Measurements from ENCODE around the gene JOSD2.

The JOSD2 gene

DNA sequence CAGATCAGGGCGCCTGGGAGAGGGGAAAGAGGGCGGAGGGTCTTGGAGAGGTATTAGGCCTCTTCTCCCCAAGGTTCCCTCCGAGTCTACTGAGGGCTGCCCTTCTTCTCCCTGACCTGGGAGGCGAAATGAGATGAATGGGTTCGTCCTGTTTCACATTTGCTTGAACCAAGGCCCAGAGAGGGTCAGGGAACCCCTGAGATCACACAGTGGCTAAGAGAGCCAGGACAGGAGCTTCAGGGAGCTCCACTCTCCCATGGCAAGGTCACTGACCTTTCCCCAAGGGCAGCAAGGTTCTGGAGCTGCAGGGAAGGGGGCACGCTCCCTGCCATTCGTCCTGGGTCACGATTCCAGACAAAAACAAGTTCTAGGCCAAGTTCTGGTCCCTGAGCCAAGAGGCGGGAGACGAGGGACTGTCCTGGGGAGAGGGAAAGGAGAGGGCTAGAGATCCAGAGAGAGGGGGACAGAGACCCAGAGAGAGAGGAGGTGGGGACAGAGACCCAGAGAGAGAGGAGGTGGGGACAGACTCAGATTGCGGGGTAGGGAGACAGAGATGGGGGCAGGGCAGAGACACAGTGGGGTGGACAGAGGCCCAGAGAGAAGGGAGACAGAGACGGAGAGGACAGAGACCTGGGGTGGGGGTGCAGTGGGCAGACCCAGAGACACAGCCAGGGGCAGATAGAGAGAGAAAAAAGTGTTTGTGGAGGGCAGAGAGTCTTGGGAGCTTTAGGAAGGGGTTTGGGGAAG lies 2.2 kb upstream of the JOSD2 start:
- Mint-ChIP-seq H3K4me3 (no peak overlapping the region), H3K36me3 (peaks cover 4 to 14% of the 10 kb centered on the region in 2 donors), H3K27me3 (peaks cover 21 to 32% of the 10 kb centered on the region in 2 donors), H3K9me3 (no peaks in the 10 kb centered on the region), H3K4me1 (peaks cover 24 to 33% of the 10 kb centered on the region in 2 donors), H3K27ac (no peak overlapping the region)
- ATAC-seq (replicated peaks), result no peak
- DNase-seq, result no peak

DNA sequence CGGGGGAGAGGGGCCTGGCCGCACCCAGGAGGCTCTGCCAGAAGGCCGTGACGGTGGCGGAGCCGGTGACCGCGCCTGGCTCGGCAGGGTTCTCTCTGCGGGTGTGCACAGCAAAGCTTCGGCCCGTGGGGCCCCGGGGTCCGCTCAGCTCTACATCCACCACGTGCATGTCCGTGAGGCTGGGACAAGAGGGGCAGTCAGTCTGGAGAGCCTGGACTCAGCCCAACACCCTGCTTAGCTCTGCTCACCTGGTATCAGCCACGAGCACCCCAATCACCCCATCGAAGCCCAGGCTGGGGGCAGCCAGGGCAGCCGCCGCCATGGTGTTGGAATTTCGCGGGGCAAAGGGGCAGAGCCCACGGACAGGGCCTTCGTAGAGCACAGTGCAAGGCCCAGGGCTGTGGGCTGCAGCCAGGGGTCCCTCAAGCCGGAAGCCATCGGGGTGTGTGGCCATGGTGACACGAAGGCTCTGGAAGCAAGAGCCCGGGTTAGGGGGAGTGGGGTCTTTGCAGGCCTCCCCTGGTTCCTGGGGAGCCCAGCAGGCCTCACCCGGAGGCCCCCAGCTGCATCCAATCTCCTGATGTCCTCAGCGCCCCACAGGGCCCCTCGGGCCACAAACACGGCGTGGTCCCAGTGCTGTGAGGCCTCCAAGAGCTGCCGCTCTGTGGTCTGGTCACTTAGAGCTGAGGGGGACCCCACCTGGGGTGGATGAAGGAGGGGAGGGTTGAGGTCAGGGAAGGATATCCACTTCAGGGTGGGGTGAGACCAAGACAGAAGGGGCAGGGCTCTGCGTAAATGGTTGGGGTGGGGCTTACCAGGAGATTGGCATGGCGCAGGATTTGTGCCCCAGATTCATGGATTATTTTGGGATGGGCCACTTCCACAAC lies 1.4 kb upstream of the JOSD2 start:
- ATAC-seq (replicated peaks) (no peak), DNase-seq (no peak)
- H3K4me1 Mint-ChIP-seq, result peaks cover 24 to 41% of the 10 kb centered on the region in 2 donors
- peaks cover 21 to 32% of the 10 kb centered on the region in 2 donors for H3K27me3 Mint-ChIP-seq
- no peaks in the 10 kb centered on the region for H3K9me3 Mint-ChIP-seq
- peak overlapping the region; percentile 97 for H3K27ac Mint-ChIP-seq
- H3K4me3 Mint-ChIP-seq, result peak overlapping the region in 1 of 2 donors; percentile 81
- peaks cover 9 to 18% of the 10 kb centered on the region in 2 donors for H3K36me3 Mint-ChIP-seq

DNA sequence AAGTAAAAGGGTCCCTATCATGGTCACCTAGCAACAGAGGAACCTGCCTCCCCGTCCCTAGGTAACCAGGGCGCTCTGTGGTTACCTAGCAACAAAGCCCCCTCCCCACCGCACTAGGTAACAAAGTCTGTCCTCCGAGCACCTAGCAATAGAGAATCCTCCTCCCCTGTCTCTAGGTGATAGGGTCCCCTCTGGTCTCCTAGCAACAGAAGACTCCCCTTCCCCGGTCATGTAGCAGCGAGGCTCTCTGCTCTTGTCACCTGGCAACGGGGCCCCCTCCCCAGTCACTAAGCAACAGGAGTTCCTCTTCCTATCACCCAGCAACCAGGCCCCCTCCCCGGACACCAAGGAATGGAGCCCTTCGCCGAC lies 307 bp downstream of the JOSD2 start:
- peak overlapping the region; percentile 97 for H3K27ac Mint-ChIP-seq
- H3K27me3 Mint-ChIP-seq, result peaks cover 18 to 26% of the 10 kb centered on the region in 2 donors
- H3K36me3 Mint-ChIP-seq, result peaks cover 17 to 29% of the 10 kb centered on the region in 2 donors
- peak overlapping the region; percentile 81 to 90 for H3K4me3 Mint-ChIP-seq
- H3K4me1 Mint-ChIP-seq, result peaks cover 26 to 46% of the 10 kb centered on the region in 2 donors
- no peaks in the 10 kb centered on the region for H3K9me3 Mint-ChIP-seq
- ATAC-seq (replicated peaks), result no peak
- DNase-seq, result no peak

DNA sequence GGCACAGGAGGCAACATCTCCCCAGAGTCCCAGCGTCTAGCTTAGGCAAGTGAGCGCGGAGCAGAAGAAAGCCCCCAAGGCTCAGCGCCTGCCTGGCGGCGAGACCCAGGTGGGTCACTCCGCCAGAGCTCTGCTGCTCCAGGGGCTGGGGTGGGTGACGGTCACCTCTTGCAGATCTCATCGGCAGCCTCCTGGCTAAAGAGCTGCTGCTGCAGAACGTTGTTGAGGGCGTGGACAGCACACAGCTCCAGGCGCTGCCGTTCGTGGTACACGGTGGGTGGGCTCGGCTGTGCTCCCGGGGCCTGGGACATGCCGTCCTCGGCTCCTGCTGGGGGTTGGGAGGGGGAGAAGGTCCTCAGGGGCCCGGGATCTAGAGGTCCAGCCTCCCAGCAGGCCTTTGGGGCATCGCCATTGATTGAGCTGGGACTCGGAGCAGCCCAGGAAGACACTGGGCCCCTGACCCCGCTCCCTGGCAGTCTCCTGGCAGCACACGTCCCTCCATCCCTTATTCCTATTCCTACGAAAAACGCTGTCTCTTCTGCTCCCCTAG lies 795 bp downstream of the JOSD2 start:
- DNase-seq (no peak), ATAC-seq (replicated peaks) (no peak)
- peaks cover 16 to 22% of the 10 kb centered on the region in 2 donors for H3K27me3 Mint-ChIP-seq
- peak overlapping the region; percentile 81 to 90 for H3K4me3 Mint-ChIP-seq
- H3K27ac Mint-ChIP-seq, result peak overlapping the region; percentile 97
- H3K9me3 Mint-ChIP-seq, result no peaks in the 10 kb centered on the region
- peaks cover 26 to 46% of the 10 kb centered on the region in 2 donors for H3K4me1 Mint-ChIP-seq
- H3K36me3 Mint-ChIP-seq, result peaks cover 19 to 32% of the 10 kb centered on the region in 2 donors

DNA sequence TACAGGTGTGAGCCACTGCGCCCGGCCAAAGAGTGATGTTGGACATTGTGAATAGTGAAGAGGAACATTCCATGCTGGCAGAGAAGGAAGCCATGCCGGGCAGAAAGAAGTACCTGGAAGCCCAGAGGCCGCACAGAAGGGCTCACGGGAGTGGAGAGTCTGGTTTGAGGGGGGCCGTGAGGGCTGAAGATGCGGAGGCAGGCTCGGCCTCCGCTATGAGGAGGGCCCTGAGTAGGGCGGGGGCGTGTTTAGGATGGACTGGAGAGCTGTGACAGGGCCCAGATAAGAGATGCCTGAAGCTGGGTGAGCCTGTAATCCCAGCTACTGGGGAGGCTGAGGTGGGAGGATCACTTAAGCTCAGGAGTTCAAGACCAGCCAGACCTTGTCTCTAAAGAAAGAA lies 1.6 kb downstream of the JOSD2 start:
- H3K4me3 Mint-ChIP-seq, result peak overlapping the region in 1 of 2 donors; percentile 60
- peak overlapping the region; percentile 63 for H3K27ac Mint-ChIP-seq
- peaks cover 19 to 32% of the 10 kb centered on the region in 2 donors for H3K36me3 Mint-ChIP-seq

DNA sequence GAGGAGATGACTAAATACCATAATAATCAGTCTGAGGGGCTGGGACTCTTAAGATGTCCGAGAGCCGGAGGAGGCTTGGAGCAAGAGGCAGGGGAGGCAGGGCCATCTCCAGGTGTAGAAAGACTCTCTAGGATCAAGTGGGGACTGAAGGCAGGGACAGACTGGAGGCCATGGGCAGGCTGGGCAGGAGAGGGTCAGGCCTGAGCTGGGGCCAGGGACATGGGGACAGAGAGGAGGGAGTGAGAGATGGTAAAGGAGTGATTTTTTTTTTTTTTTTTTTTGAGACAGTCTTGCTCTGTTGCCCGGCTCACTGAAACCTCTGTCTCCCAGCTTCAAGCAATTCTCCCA lies 2.2 kb downstream of the JOSD2 start:
- ATAC-seq (replicated peaks) (no peak), DNase-seq (no peak)
- no peaks in the 10 kb centered on the region for H3K9me3 Mint-ChIP-seq
- peaks cover 7 to 9% of the 10 kb centered on the region in 2 donors for H3K27me3 Mint-ChIP-seq
- peaks cover 24 to 40% of the 10 kb centered on the region in 2 donors for H3K4me1 Mint-ChIP-seq
- H3K4me3 Mint-ChIP-seq, result no peak overlapping the region
- peaks cover 19 to 32% of the 10 kb centered on the region in 2 donors for H3K36me3 Mint-ChIP-seq
- peak overlapping the region; percentile 51 for H3K27ac Mint-ChIP-seq

More for the DNA sequence above, 1.6 kb downstream of the JOSD2 start:
- peaks cover 10 to 14% of the 10 kb centered on the region in 2 donors for H3K27me3 Mint-ChIP-seq
- no peaks in the 10 kb centered on the region for H3K9me3 Mint-ChIP-seq
- ATAC-seq (replicated peaks), result no peak
- peaks cover 25 to 44% of the 10 kb centered on the region in 2 donors for H3K4me1 Mint-ChIP-seq
- no peak for DNase-seq

DNA sequence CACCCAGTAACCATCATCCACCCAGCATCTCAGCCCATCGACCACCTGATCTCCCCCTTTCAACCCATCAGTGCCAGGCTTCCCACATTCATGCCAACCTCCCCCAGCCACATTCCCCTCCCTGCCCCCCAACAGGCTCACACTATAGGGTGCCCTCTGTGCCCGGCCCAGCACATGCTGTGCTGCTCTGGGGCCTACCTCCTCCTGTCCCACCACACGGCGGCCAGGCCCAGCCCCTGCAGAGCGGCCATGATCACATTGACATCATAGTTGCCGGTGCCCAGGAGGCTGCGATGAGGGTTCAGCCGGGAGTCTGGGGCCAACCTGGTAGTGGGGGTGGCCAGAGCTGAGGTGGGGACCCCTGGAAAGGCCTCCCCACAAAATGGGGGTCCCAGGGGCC lies 3.6 kb downstream of the JOSD2 start:
- H3K36me3 Mint-ChIP-seq, result peaks cover 19 to 32% of the 10 kb centered on the region in 2 donors
- no peaks in the 10 kb centered on the region for H3K27me3 Mint-ChIP-seq
- H3K27ac Mint-ChIP-seq, result no peak overlapping the region

DNA sequence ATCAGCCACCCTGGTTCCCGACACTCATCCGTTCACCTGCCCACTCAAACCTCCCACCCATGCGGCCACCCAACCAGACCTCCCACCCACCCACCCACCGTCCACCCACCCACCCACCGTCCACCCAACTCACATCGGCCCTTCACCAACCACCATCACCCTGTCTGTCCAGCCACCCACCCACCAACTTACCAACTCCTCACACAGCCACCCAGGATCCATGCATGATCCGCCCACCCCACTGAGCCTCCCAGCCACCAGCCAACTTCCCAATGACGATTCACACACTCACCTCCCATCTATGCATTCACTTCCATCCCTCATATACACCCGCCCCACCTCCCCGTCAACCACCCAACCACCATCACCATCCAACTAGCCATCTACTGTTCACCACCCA lies 4.3 kb downstream of the JOSD2 start:
- Mint-ChIP-seq H3K4me3 (no peak overlapping the region), H3K9me3 (no peaks in the 10 kb centered on the region), H3K27me3 (no peaks in the 10 kb centered on the region), H3K27ac (no peak overlapping the region), H3K4me1 (peaks cover 18 to 36% of the 10 kb centered on the region in 2 donors), H3K36me3 (peaks cover 19 to 35% of the 10 kb centered on the region in 2 donors)
- no peak for ATAC-seq (replicated peaks)
- DNase-seq, result no peak

More for the DNA sequence above, 3.6 kb downstream of the JOSD2 start:
- H3K9me3 Mint-ChIP-seq, result no peaks in the 10 kb centered on the region
- no peak overlapping the region for H3K4me3 Mint-ChIP-seq
- DNase-seq (no peak), ATAC-seq (replicated peaks) (no peak)
- H3K4me1 Mint-ChIP-seq, result peaks cover 20 to 40% of the 10 kb centered on the region in 2 donors

DNA sequence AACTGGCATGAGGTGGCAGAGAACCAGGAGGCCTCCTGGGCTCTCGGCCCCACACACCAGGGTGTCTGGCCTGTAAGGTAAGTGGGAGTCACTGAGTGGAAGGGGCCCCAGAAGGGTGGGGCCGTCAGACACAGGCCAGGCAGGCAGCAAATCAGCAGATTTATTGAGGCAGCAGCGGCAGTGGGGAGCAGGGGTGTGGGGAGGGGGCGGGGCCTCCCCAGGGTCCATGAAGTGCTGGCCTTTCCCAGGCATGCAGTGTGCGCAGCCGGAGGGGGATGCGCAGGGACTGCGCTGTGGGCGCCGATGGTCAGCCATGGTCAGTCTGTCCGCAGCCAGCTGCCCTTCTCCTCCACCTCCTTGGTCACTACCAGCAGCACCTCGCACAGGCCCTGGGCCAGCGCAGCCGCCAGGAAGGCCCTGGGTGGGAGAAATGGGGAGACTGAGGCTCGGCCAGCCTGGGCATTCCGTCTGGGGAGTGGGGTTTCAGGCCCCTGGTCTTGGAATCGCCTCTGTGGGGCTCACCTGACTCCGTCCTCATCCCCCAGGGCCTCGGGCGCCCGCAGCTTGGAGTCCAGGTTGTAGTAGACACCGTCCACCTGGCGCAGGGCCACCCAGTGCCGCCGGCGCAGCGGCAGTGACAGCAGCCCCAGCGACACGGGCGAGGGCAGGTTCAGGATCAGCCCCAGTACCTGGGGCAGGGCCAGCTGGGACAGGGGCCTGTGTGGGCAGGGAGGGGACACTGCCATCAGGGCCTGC lies 5.0 kb downstream of the JOSD2 start:
- Mint-ChIP-seq H3K9me3 (no peaks in the 10 kb centered on the region), H3K27me3 (no peaks in the 10 kb centered on the region), H3K4me1 (peaks cover 14 to 30% of the 10 kb centered on the region in 2 donors), H3K36me3 (peaks cover 19 to 32% of the 10 kb centered on the region in 2 donors), H3K4me3 (no peak overlapping the region), H3K27ac (no peak overlapping the region)
- DNase-seq, result no peak
- no peak for ATAC-seq (replicated peaks)

DNA sequence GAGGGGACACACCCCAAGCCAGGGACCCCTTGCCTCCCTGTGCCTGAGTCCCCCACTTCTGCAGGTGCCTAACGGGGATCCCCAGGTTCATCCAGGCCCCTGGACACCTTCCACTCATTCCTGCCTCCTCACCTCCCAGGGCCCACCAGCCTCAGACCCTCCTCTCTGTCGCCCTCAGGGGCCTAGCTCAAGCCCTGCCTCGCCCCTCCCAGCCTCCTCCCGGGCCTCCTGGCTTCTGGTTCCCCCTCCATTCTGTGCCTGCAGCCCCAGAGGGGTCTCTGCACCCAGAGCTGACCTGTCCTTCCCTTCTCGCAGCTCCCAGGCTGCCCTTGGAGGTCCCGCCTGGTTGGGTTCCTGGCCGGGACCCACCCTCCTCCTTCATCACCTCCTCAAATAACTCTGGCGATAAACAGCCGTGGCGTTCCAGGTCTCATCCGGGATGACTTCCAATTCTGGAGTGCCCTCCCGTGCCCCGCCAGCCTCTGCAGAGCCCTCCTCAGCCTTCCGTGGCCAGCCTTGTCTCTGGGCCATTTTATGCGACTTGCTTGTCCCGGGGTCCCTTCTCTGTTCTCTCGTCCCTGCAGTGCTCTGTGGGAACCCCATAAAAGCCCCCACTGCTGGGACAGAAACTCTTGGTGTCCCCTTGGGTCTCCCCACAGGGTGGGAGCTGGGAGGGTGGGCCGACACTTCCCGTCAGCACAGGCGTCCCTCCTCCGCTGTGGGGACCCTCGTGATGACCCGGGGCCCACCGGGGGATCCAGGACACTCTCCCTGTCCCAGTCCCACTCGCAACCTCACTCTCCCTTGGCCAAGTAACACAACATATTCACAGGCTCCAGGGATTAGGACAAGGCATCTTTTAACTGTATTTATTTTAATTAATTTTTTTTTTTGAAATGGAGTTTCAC lies 9.2 kb downstream of the JOSD2 start:
- DNase-seq (no peak), ATAC-seq (replicated peaks) (no peak)
- Mint-ChIP-seq H3K9me3 (no peaks in the 10 kb centered on the region), H3K27me3 (no peaks in the 10 kb centered on the region), H3K36me3 (peaks cover 6 to 13% of the 10 kb centered on the region in 2 donors), H3K27ac (no peak overlapping the region), H3K4me1 (peaks cover 0 to under 1% of the 10 kb centered on the region in 2 donors), H3K4me3 (no peak overlapping the region)

DNA sequence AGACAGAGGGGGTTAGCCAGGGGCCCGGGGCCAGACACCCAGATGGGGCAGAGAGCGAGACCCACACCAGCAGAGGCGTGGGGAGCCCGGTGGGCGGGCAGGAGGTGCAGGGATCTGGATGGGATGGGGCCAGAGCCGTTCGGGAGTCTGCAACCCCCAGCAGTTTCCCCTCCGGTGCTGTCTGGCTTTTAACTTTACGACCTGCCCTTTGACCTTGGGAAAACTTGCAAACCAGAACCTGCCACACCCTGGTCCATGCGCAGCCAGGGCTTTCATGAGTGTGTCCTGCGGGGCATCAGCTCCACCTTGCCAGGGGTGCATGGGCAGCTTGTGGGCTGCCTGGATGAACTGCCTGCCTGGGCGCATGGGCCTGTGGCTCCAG lies 9.8 kb downstream of the JOSD2 start:
- H3K27ac Mint-ChIP-seq, result no peak overlapping the region
- no peaks in the 10 kb centered on the region for H3K9me3 Mint-ChIP-seq
- ATAC-seq (replicated peaks), result peak; percentile 10 to 24
- H3K27me3 Mint-ChIP-seq, result no peaks in the 10 kb centered on the region
- no peaks in the 10 kb centered on the region for H3K4me1 Mint-ChIP-seq
- no peak overlapping the region for H3K4me3 Mint-ChIP-seq
- DNase-seq, result no peak
- H3K36me3 Mint-ChIP-seq, result peaks cover 6 to 12% of the 10 kb centered on the region in 2 donors

DNA sequence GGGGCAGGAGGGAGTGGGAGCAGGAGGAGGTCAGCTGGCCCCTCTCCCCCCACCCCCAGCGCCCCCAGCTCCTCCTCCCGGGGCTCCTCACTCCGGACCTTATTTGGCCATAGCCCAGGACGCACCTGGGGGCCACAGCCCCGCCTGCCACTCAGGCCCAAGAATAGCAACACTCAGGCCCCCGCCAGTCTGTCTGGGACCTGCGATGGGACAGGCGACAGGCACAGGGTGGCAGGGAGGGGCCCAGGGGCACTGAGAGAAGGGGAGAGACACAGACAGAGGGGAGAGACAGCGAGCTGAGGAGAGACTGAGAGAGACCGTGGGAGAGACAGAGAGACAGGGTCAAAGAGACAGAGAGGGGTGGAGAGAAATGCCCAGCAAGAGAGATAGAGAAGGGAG lies 10.2 kb downstream of the JOSD2 start:
- no peaks in the 10 kb centered on the region for H3K9me3 Mint-ChIP-seq
- no peak overlapping the region for H3K4me3 Mint-ChIP-seq
- H3K27ac Mint-ChIP-seq, result no peak overlapping the region
- no peaks in the 10 kb centered on the region for H3K4me1 Mint-ChIP-seq
- DNase-seq (no peak), ATAC-seq (replicated peaks) (peak; percentile 31 to 37)
- peaks cover 6 to 12% of the 10 kb centered on the region in 2 donors for H3K36me3 Mint-ChIP-seq
- no peaks in the 10 kb centered on the region for H3K27me3 Mint-ChIP-seq

DNA sequence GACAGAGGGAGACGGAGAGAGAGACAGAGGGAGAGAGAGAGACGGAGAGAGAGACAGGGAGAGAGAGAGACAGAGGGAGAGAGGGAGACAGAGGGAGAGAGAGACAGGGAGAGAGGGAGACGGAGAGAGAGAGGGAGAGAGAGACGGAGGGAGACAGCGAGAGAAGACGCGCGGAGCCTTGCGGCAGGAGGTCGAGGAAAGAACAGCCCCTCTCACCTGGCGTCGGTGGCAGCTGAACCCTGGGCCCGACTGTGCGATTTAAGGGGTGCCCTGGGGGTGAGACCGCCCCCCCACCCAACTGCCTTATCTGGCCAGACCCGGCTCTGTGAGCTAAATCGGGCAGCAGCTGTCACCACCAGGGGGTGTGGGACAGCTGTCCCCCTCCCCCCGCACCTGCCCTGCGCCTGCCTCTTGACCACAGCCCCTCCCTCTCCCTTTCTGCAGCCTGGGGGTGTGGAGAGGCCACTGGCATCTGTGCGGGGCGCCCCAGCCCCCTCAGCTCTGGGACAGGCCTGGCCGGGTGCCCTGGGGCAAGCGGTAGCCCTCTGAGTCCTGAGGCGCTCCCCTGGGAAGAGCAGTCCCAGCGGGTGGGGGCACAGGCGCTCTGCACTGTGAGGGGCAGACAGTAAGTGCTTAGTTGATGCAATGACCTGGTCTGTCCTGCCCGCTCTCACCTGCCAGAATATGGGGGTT lies 10.8 kb downstream of the JOSD2 start:
- H3K27ac Mint-ChIP-seq, result no peak overlapping the region
- peaks cover 3 to 11% of the 10 kb centered on the region in 2 donors for H3K36me3 Mint-ChIP-seq
- ATAC-seq (replicated peaks), result peak; percentile 58 to 72
- no peaks in the 10 kb centered on the region for H3K9me3 Mint-ChIP-seq
- no peak for DNase-seq
- H3K27me3 Mint-ChIP-seq, result no peaks in the 10 kb centered on the region
- no peaks in the 10 kb centered on the region for H3K4me1 Mint-ChIP-seq
- H3K4me3 Mint-ChIP-seq, result no peak overlapping the region
